B cell (primary cell): Measurements from ENCODE around the gene METTL9.
"Not testable (repeated sequence)": the region's sequence is repeated elsewhere in the genome, so short reads cannot be mapped to it uniquely, and the experiment has no call there.

ENCODE experiments used
- EZH2 ChIP-seq: IDR thresholded peaks from 2 replicates; pipeline ENCODE4 v1.6.1; 2012; ENCODE audit warnings: borderline replicate concordance, low read depth, mild to moderate bottlenecking, moderate library complexity, low read length; ENCODE audit not compliant: insufficient read depth, poor library complexity, severe bottlenecking
- TF ChIP-seq, protein P1 (sequence below): fragments of 200-600 bp; IDR thresholded peaks from one replicate; pipeline ENCODE4 v1.8.0; 2022; ENCODE audit warnings: antibody characterized with exemption, mild to moderate bottlenecking

DNA sequence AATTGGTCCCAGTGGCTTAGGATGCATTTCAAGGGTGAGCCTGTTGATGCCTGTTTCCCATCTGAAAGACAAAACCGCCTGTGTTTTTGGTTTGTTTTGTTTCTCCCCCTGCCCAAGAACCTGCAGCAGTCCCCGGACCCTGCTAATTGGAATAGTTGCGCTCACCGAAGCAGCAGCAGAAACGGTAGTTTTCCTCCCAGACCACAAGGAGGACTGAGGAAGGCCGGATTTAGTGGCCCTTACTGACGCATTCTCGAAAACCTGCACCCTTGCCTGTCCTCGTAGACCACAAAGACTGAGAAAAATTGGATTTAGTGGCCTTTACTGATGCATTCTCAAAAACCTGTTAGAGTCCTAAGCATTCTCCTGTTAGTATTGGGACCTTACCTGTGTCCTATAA is 36.3 kb downstream of the METTL9 start:
- not testable (repeated sequence) for TF ChIP-seq EZH2
- TF ChIP-seq, protein P1, sequence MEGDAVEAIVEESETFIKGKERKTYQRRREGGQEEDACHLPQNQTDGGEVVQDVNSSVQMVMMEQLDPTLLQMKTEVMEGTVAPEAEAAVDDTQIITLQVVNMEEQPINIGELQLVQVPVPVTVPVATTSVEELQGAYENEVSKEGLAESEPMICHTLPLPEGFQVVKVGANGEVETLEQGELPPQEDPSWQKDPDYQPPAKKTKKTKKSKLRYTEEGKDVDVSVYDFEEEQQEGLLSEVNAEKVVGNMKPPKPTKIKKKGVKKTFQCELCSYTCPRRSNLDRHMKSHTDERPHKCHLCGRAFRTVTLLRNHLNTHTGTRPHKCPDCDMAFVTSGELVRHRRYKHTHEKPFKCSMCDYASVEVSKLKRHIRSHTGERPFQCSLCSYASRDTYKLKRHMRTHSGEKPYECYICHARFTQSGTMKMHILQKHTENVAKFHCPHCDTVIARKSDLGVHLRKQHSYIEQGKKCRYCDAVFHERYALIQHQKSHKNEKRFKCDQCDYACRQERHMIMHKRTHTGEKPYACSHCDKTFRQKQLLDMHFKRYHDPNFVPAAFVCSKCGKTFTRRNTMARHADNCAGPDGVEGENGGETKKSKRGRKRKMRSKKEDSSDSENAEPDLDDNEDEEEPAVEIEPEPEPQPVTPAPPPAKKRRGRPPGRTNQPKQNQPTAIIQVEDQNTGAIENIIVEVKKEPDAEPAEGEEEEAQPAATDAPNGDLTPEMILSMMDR, result not testable (repeated sequence)
